H1 (cell line): ENCODE measurements around the gene MIER2. TPM values are rescaled to one million over a fixed set of nuclear protein-coding genes. Genes with fewer than 3 reads are reported as not detected.

Source experiments
- CTCF ChIA-PET: fragments of 300-600 bp; sonication (Branson Sonifier 250); formaldehyde crosslinking; loops from one replicate; lab custom pipeline; 2021; ENCODE audit not compliant: partially characterized antibody; lab: Charles Lee
- POLR2A ChIA-PET: fragments of 300-600 bp; sonication (Branson Sonifier 250); formaldehyde crosslinking; loops from one replicate; lab custom pipeline; 2021; ENCODE audit warnings: inconsistent platforms; ENCODE audit not compliant: partially characterized antibody; lab: Charles Lee
- DNase-seq, 2 experiments: peaks; one replicate each; pipeline versions ENCODE4 v3.0.0 to v3.0.0-alpha.2; 2010 to 2022; ENCODE audit warnings: low spot score in 2 of 2, low read depth in 1 of 2, mixed read lengths in 1 of 2
- FAIRE-seq: peaks from 2 replicates; lab custom pipeline; 2011; peaks lifted over from hg19 to GRCh38; lab: Jason Lieb, UNC
- H2AFZ ChIP-seq: 2 replicates; pipeline ENCODE4 v1.8.1; 2012; ENCODE audit warnings: low read length, inconsistent platforms
- H2AK5ac ChIP-seq: 2 replicates; pipeline ENCODE4 v1.6.1; 2013; ENCODE audit warnings: low read depth, low read length
- H2BK120ac ChIP-seq: replicated peaks from 2 replicates; pipeline ENCODE3; 2013; ENCODE audit warnings: low read depth, low read length, inconsistent platforms
- H2BK12ac ChIP-seq: 2 replicates; pipeline ENCODE4 v1.6.1; 2013; ENCODE audit warnings: low read depth, low read length
- H2BK15ac ChIP-seq: 2 replicates; pipeline ENCODE4 v1.6.1; 2013; ENCODE audit warnings: low read length
- H2BK20ac ChIP-seq: 2 replicates; pipeline ENCODE4 v1.6.1; 2013; ENCODE audit warnings: low read length
- H2BK5ac ChIP-seq: 2 replicates; pipeline ENCODE4 v1.6.1; 2013; ENCODE audit warnings: low read depth, low read length
- H3K14ac ChIP-seq: 2 replicates; pipeline ENCODE4 v1.6.1; 2013; ENCODE audit warnings: inconsistent platforms; ENCODE audit not compliant: insufficient read length
- H3K18ac ChIP-seq: 2 replicates; pipeline ENCODE4 v1.6.1; 2013; ENCODE audit warnings: low read length; ENCODE audit errors: extremely low read depth
- H3K23ac ChIP-seq: 2 replicates; pipeline ENCODE4 v1.6.1; 2013; ENCODE audit warnings: inconsistent platforms; ENCODE audit not compliant: insufficient read length
- H3K23me2 ChIP-seq: 2 replicates; pipeline ENCODE4 v1.6.1; 2013; ENCODE audit warnings: low read depth, low read length
- H3K27ac ChIP-seq: 2 replicates; pipeline ENCODE4 v1.6.1; 2011; ENCODE audit warnings: low read depth, low read length, inconsistent platforms
- H3K27me3 ChIP-seq, 4 experiments: replicated peaks in 1 of 4; 1 replicate in 1 of 4; 2 replicates in 3 of 4; pipeline versions ENCODE4 v1.6.1 to v1.8.1; 2011 to 2013; ENCODE audit warnings: low read length in 3 of 4, mild to moderate bottlenecking in 3 of 4, inconsistent platforms in 2 of 4, mixed read lengths in 2 of 4, moderate library complexity in 1 of 4; ENCODE audit not compliant: control insufficient read depth in 3 of 4, insufficient read depth in 3 of 4; ENCODE audit errors: extremely low read depth in 1 of 4
- H3K36me3 ChIP-seq, 4 experiments: 2 replicates each; pipeline versions ENCODE4 v1.6.1 to v1.8.1; 2011 to 2013; ENCODE audit warnings: mild to moderate bottlenecking in 4 of 4, low read length in 3 of 4, moderate library complexity in 2 of 4, control low read depth in 1 of 4, inconsistent platforms in 1 of 4; ENCODE audit not compliant: insufficient read depth in 4 of 4, control insufficient read depth in 2 of 4
- H3K4ac ChIP-seq: replicated peaks from 2 replicates; pipeline ENCODE3; 2013; ENCODE audit warnings: low read length, low read depth, mixed read lengths, inconsistent platforms; ENCODE audit not compliant: insufficient read length
- H3K4me1 ChIP-seq, 4 experiments: replicated peaks in 1 of 4; 1 replicate in 1 of 4; 2 replicates in 3 of 4; pipeline versions ENCODE4 v1.6.1 to v1.8.1; 2011 to 2013; ENCODE audit warnings: low read length in 3 of 4, inconsistent platforms in 2 of 4, mixed read lengths in 1 of 4; ENCODE audit not compliant: insufficient read depth in 4 of 4, control insufficient read depth in 3 of 4
- H3K4me2 ChIP-seq, 2 experiments: 2 replicates each; pipeline versions ENCODE4 v1.6.1 to v1.8.1; 2011 to 2013; ENCODE audit warnings: low read depth in 2 of 2, low read length in 2 of 2, control low read depth in 1 of 2, inconsistent platforms in 1 of 2, mild to moderate bottlenecking in 1 of 2; ENCODE audit not compliant: insufficient read depth in 1 of 2
- H3K4me3 ChIP-seq, 4 experiments: fragments of 200-600, 300-600 bp in 1 of 4; sonication (generic), shearing (Covaris generic), sonication (Bioruptor Twin) in 1 of 4; 2 replicates each; pipeline versions ENCODE4 v1.5.1 to v1.8.1; 2011 to 2016; ENCODE audit warnings: low read length in 4 of 4, low read depth in 3 of 4, control low read depth in 2 of 4, inconsistent platforms in 2 of 4, mild to moderate bottlenecking in 2 of 4, mixed read lengths in 1 of 4, moderate library complexity in 1 of 4; ENCODE audit not compliant: insufficient read depth in 2 of 4; ENCODE audit errors: extremely low read depth in 1 of 4
- H3K56ac ChIP-seq: replicated peaks from 2 replicates; pipeline ENCODE3; 2013; ENCODE audit warnings: low read depth, mild to moderate bottlenecking, mixed read lengths, low read length, inconsistent platforms; ENCODE audit not compliant: insufficient read length
- H3K79me1 ChIP-seq: 2 replicates; pipeline ENCODE4 v1.6.1; 2013; ENCODE audit warnings: low read depth, low read length, control low read depth
- H3K79me2 ChIP-seq, 2 experiments: 2 replicates each; pipeline versions ENCODE4 v1.6.1 to v1.8.1; 2012 to 2013; ENCODE audit warnings: low read length in 2 of 2, mild to moderate bottlenecking in 2 of 2, inconsistent platforms in 1 of 2; ENCODE audit not compliant: insufficient read depth in 2 of 2, control insufficient read depth in 1 of 2
- H3K9ac ChIP-seq, 4 experiments: replicated peaks in 1 of 4; 1 replicate in 1 of 4; 2 replicates in 3 of 4; pipeline versions ENCODE4 v1.6.1 to v1.8.1; 2011 to 2013; ENCODE audit warnings: low read depth in 3 of 4, low read length in 3 of 4, control low read depth in 2 of 4, mild to moderate bottlenecking in 2 of 4, moderate library complexity in 2 of 4, inconsistent platforms in 1 of 4; ENCODE audit errors: extremely low read depth in 1 of 4
- H3K9me3 ChIP-seq, 2 experiments: 2 replicates each; pipeline versions ENCODE4 v1.6.1 to v1.8.1; 2012 to 2013; ENCODE audit warnings: mild to moderate bottlenecking in 2 of 2, moderate library complexity in 2 of 2, control low read depth in 1 of 2, inconsistent platforms in 1 of 2, low read depth in 1 of 2, low read length in 1 of 2, mixed read lengths in 1 of 2; ENCODE audit not compliant: insufficient read depth in 2 of 2
- H4K20me1 ChIP-seq, 2 experiments: replicated peaks in 1 of 2; 2 replicates each; pipeline versions ENCODE3 to v1.8.1; 2011 to 2013; ENCODE audit warnings: inconsistent platforms in 2 of 2, low read length in 2 of 2, mild to moderate bottlenecking in 1 of 2; ENCODE audit not compliant: insufficient read depth in 2 of 2, control insufficient read depth in 1 of 2
- H4K5ac ChIP-seq: 2 replicates; pipeline ENCODE4 v1.6.1; 2013; ENCODE audit warnings: low read length, low read depth, mixed read lengths, inconsistent platforms; ENCODE audit not compliant: insufficient read length
- H4K8ac ChIP-seq: 2 replicates; pipeline ENCODE4 v1.8.0; 2013; ENCODE audit warnings: mild to moderate bottlenecking, moderate library complexity, low read length, inconsistent platforms; ENCODE audit not compliant: insufficient read depth; ENCODE audit errors: extremely low read depth
- H4K91ac ChIP-seq: replicated peaks from 2 replicates; pipeline ENCODE3; 2013; ENCODE audit warnings: low read length, mixed read lengths, inconsistent platforms; ENCODE audit not compliant: insufficient read length
- ATF3 ChIP-seq: IDR thresholded peaks from 2 replicates; pipeline ENCODE4 v1.6.1; 2011; ENCODE audit warnings: low read depth, mild to moderate bottlenecking, low read length; ENCODE audit not compliant: insufficient read depth
- EZH2 ChIP-seq: fragments of 200-600 bp; sonication (generic); IDR thresholded peaks from 2 replicates; pipeline ENCODE4 v1.7.1; 2012; ENCODE audit warnings: low read depth, mild to moderate bottlenecking, moderate library complexity, low read length, inconsistent platforms; ENCODE audit not compliant: severe bottlenecking
- SP1 ChIP-seq: IDR thresholded peaks from 2 replicates; pipeline ENCODE4 v1.6.1; 2011; ENCODE audit warnings: low read depth, low read length
- WGBS, 2 experiments: shearing (Covaris generic) in 1 of 2; methylation state at CpG; one replicate each; pipeline versions ENCODE4 v1.1.6 to v1.1.7; 2013 to 2015; ENCODE audit warnings: low lambda C conversion rate in 2 of 2, mixed read lengths in 2 of 2, inconsistent platforms in 1 of 2, low coverage in 1 of 2, missing lambda C conversion rate in 1 of 2; ENCODE audit not compliant: insufficient replicate concordance in 2 of 2, insufficient coverage in 1 of 2, insufficient read length in 1 of 2; ENCODE audit errors: extremely low coverage in 1 of 2, missing lambda C conversion rate in 1 of 2; 5-methylcytosine and 5-hydroxymethylcytosine counted together
- polyA plus RNA-seq, 7 experiments: library from polyadenylated mRNA; depleted of rRNA in 3 of 7; stranded (reverse) in 5 of 7; unstranded in 2 of 7; fragments of >200 nt in 5 of 7; fragments of 200-250 nt in 2 of 7; gene quantifications; 1 replicate in 5 of 7; 2 replicates in 1 of 7; 4 replicates in 1 of 7; pipeline versions ENCODE4 v1.2.1 to v1.2.3, GENCODE V29; 2011 to 2013; ENCODE audit warnings: missing spikeins in 2 of 7, mixed read lengths in 2 of 7
- total RNA-seq: library from RNA; stranded (reverse); fragmentation: NEBNext Ultra II Directional; extraction: Animal tissue kit (Norgen Biotek cat#: 25700); gene quantifications from 2 replicates; pipeline ENCODE4 v1.2.1, GENCODE V29; 2021

MIER2 gene
- total and polyA plus RNA-seq, 2 of the 8 experiments (the other 6 are each of a cell fraction or from before 2014, with no cell fraction given) = 30.3 to 48.3 TPM

GRCh38 chr19:376111-376470 is 31.5 kb upstream of the MIER2 start:
- no peaks in the 10 kb centered on the region; a peak in 1 of 7 replicates for H3K27me3 ChIP-seq
- H2AFZ ChIP-seq = no peak overlapping the region
- no peak for DNase-seq
- no peak overlapping the region for H3K56ac ChIP-seq
- no peak overlapping the region for H2BK12ac ChIP-seq
- no peaks in the 10 kb centered on the region for H4K20me1 ChIP-seq
- 94% methylated on average over 8 of the region's 8 CpGs; no CpG with 5 or more reads in 1 of the 2 experiments for WGBS, 2 experiments
- ChIA-PET CTCF (interaction anchor here (0.8 to 2.9 kb wide), 2 partner anchors 7 to 28 kb away, joined by 3 to 16 read pairs; no protein-coding TSS in a partner anchor), POLR2A (interaction anchor here (1.7 kb wide), 1 partner anchor 113 kb away, joined by 3 read pairs; no protein-coding TSS in a partner anchor)
- H3K18ac ChIP-seq = no peak overlapping the region
- H3K9me3 ChIP-seq = no peaks in the 10 kb centered on the region
- H3K23ac ChIP-seq = no peak overlapping the region
- no peaks in the 10 kb centered on the region for H3K4me1 ChIP-seq
- H4K91ac ChIP-seq = no peak overlapping the region
- H3K4me3 ChIP-seq = no peak overlapping the region
- H4K5ac ChIP-seq = no peak overlapping the region
- H3K14ac ChIP-seq = no peak overlapping the region
- no peaks in the 10 kb centered on the region for H3K23me2 ChIP-seq
- no peak overlapping the region for H2BK120ac ChIP-seq
- no peak overlapping the region for H2AK5ac ChIP-seq
- H3K27ac ChIP-seq = no peak overlapping the region
- H3K4ac ChIP-seq = no peak overlapping the region
- H3K79me1 ChIP-seq = no peaks in the 10 kb centered on the region
- H3K36me3 ChIP-seq = no peaks in the 10 kb centered on the region
- H3K9ac ChIP-seq = no peak overlapping the region
- no peak overlapping the region for H2BK5ac ChIP-seq
- H3K4me2 ChIP-seq = no peak overlapping the region
- H2BK15ac ChIP-seq = no peak overlapping the region
- FAIRE-seq = no peak
- H2BK20ac ChIP-seq = no peak overlapping the region
- H4K8ac ChIP-seq = no peak overlapping the region; the same call in 1 of the 2 replicates
- H3K79me2 ChIP-seq = no peaks in the 10 kb centered on the region
- TF ChIP-seq ATF3 (no peak), EZH2 (no peak), SP1 (no peak)
